HG03045 (cell line): ENCODE data around the gene PIAS3.
"Not testable (repeated sequence)": the region's sequence is repeated elsewhere in the genome, so short reads cannot be mapped to it uniquely, and the experiment has no call there.

Experiments used
- ATAC-seq: cut with Tn5 transposase; IDR thresholded peaks from one replicate; pipeline ENCODE4 v1.9.1; 2021; ENCODE audit warnings: mild to moderate bottlenecking, moderate library complexity; ENCODE audit not compliant: unreplicated experiment

The PIAS3 gene

DNA sequence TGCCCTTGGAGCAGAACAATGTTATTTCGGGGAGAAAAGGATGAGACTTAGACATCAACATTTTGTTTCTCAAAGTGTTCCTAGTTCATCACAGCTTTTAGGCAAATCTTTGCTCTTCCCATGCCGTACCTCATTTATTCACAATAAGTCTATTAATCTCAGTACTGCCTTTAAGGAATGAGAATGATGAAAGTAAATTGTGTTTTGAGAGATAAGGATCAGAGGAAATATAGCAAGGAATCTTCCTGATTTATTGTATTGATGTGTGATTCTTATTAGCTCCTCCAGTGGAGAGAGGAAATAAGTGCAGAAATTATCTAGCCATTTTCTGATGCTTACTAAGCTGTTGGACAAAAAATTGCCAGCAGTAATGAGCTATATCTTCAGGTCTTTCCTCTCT lies 32.9 kb downstream of the PIAS3 start:
- no peak for ATAC-seq

DNA sequence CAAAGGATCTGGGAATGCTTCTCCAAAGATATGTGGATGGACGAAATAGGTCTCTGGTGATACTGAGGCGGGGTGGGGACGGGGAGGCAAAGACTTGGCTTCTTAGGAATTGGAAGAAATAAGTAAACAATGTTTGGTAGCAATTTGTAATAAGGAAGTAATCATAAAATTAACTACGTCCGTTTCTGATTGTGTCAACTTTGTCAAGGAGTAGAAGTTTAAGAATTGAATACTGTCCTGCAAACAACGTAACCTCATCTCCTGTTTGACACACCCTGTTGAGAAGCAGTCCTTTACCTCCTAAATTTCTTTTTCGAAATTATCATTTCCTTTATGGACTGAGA lies 34.4 kb downstream of the PIAS3 start:
- no peak for ATAC-seq

DNA sequence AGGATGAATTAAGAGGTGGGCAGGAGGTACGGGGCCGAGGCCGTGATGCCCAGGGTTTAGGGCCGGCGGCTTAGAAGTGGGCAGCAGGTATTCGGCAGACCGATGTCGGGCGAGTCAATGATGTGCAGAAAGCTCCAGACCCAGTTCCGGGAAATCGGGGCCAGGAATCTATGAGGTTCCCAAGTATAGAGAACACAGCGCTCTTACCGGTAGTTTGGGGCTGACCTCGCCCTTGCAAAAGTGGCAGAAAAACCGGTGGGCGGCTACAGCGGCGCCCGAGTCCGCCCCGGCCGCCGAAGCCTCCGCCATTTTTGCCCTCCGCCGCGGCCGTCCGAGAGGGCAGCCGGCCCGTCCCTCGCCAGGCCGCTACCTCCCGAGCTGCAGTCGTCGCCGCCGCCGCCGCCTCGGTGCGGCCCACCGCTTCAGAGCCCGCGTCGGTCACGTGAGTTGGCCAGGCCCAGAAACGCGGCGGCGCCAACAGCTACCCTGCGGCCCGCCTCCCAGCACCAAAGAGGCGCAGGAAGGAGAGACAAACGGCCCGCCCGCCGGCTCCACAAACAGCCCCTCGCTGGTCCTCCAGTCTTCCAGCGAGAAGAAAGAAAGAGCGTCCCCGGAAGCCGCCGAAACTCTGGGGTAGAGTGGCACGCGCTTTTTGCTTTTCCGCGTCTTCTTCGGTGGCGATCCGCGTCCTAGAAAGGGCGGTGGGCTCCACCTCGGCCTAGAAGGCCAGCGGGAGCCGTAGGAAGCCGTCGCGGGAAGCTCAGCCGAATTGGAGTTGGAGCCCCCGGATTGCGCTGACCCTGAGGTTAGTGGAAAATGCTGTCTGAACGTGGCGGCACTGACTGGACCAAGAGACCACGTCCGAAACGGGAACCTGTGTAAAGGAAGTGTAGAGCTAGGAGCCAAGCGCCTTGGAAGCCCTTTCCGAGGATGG lies 35.0 kb downstream of the PIAS3 start, which contains the start of the genes POLR3C and RNF115:
POLR3C (plus strand) TSS at position 636 of the 934 bp plus-strand sequence. CDS start 1,577 bp downstream, outside the sequence.
RNF115 (minus strand) TSS at position 531 of the 934 bp plus-strand sequence; CDS start at position 309, 222 bp downstream.
- peak; percentile 85 for ATAC-seq

DNA sequence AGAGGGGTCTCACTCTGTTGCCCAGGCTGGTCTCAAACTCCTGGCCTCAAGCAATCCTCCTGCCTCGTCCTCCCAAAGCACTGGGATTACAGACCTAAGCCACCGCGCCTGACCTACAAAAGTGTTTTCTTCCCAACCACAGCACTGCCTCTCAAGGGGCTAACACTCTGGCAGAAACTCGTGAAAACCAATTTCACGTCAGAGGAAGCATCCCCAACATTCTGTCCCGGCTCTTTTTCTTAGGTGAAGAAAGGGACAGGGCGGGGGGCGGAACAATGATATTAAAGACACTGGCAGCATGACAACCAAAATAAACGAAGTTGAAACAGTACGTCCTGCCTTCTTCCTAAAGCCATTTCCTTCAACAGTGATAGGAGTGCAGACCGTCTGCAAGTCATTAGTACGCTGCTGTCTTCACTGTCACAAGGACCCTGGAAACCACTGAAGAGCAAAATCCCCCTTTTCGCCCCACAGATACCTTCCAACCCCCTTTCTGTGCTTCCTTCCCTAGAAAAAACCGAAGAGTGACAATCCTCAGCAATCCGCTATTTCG lies 36.0 kb downstream of the PIAS3 start:
- ATAC-seq, result not testable (repeated sequence)

DNA sequence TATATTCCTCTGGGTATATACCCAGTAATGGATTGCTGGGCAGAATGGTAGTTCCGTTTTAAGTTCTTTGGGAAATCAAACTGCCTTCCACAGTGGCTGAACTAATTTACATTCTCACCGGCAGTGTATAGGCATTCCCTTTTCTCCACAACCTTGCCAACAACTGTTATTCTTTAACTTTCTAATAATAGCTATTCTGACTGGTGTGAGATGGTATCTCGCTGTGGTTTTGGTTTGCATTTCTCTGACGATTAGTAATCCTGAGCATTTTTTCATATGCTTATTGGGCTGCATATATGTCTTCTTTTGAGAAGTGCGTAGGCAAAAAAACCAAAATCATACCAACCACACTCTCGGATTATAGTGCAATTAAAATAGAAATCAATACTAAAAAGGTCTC lies 40.8 kb downstream of the PIAS3 start:
- not testable (repeated sequence) for ATAC-seq

DNA sequence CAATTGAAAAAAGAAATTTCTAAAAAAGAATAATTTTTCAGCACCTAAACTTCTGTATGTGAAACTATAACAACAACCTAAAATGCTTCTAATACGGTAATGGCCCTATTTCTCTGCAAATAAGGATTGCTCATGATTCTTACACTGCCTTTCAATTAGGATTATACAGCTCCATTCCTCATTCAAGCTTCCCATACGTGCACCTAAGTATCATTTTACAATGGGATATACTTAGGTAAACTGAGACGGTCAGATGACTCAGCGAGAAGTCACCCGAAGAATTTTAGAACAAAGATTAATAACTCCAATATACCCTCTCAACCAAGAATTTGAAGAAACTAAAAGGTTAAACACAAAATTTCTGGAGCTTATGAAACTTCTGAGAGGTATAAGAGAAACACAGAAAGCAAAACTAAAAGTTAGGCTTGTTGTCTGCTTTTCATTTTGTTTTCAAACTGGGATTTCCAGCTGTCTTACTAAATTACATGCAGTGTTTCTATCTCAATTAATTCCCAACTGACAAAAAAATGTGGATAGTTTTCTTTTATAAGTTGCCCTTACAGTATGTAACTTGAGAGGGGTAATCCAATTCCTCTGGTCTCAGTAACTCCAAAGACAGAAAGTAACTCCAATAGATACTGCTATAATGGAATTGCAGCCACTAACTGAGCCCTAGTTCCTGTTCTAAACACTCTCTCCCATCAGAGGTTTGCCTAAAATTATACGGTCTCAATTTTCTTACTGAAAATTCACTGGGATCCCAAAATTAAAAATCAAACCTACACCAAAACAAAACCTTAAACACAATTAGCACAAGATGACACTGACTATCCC lies 45.7 kb downstream of the PIAS3 start:
- not testable (repeated sequence) for ATAC-seq

DNA sequence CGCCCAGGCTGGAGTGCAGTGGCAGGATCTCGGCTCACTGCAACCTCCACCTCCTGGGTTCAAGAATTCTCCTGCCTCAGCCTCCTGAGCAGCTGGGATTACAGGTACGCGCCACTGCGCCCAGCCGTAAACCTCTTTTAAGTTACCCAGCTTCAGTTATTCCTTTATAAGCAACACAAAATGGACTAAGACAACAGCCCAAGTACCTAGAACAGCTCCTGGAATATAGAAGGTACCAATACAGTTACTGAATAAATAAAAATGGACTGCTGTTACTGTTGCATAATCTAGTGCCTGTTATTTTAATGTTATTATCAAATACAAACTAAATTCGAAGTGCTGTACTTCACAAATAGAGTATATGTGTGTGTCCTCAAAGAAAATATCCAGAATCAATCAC lies 52.0 kb downstream of the PIAS3 start:
- no peak for ATAC-seq

GRCh38 chr1:145806408-145806807 lies 52.5 kb downstream of the PIAS3 start:
- no peak for ATAC-seq

DNA sequence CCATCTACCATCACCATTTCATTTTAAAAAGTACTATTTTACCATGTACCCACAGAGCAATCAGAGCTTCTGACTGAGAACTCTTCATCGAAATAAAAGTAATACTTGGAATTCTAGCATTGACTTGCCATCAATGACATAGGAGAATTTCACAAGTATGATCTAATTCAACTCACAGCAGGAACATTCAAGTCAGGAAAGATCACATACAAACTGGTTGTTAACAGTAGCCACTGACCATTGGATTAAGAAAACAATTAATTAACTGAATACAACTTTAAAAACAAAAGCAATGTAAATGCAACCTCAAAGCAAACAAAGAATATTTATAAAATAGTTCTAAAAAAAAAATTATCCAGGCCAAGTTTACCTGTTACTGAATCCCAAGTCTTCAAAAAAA lies 53.8 kb downstream of the PIAS3 start:
- ATAC-seq, result no peak

GRCh38 chr1:145804235-145805045 lies 54.4 kb downstream of the PIAS3 start:
- no peak for ATAC-seq

DNA sequence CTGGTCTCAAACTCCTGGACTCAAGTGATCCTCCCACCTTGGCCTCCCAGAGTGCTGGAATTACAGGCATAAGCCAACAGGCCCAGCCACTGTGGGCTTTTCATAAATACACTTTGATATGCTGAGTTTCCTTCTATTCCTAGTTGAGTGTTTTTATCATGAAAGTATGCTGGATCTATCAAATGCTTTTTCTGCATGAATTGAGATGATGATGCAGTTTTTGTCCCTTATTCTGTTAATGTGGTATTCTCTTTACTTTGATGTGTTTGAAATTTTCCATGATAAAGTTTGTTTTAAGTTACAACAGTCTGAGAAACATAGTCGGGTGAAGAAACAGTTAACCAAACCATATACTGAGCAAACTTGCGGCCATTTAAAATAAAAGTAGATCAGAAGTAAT lies 59.1 kb downstream of the PIAS3 start:
- ATAC-seq, result no peak
